HEK293 (cell line): ENCODE measurements around the gene GNG3.
A peak's percentile ranks its signal among the peaks of the same experiment; 100 is the strongest.

Experiments used
- CTCF ChIA-PET: fragments of 350-600 bp; formaldehyde crosslinking; extraction: SDS; loops from one replicate; lab custom pipeline; 2021; ENCODE audit warnings: antibody characterized with exemption; lab: Yijun Ruan, JAX
- POLR2A ChIA-PET: fragments of 300-600 bp; formaldehyde crosslinking; extraction: SDS; loops from one replicate; lab custom pipeline; 2020; ENCODE audit warnings: antibody characterized with exemption, inconsistent platforms; lab: Yijun Ruan, JAX
- H3K27ac ChIP-seq: fragments of 200-500 bp; sonication (Bioruptor generic); 2 replicates; pipeline ENCODE4 v1.5.1; 2014; ENCODE audit warnings: low read depth, low read length, control low read depth, inconsistent platforms; ENCODE audit errors: extremely low read depth
- H3K36me3 ChIP-seq, 2 experiments: fragments of 200-500 bp in 1 of 2; sonication (Bioruptor generic) in 1 of 2; 1 replicate in 1 of 2; 2 replicates in 1 of 2; pipeline ENCODE4 v1.5.1; 2014 to 2017; ENCODE audit warnings: inconsistent platforms in 2 of 2, low read length in 2 of 2; ENCODE audit not compliant: control insufficient read depth in 2 of 2, insufficient read depth in 1 of 2
- H3K4me1 ChIP-seq: fragments of 200-500 bp; sonication (Bioruptor generic); 2 replicates; pipeline ENCODE4 v1.5.1; 2014; ENCODE audit warnings: mild to moderate bottlenecking, low read length, inconsistent platforms; ENCODE audit not compliant: control insufficient read depth, insufficient read depth
- H3K4me3 ChIP-seq: 2 replicates; pipeline ENCODE4 v1.5.1; 2011; ENCODE audit warnings: low read depth, mild to moderate bottlenecking, control low read depth, low read length, moderate library complexity
- H3K9me3 ChIP-seq: fragments of 200-500 bp; sonication (Bioruptor generic); 2 replicates; pipeline ENCODE4 v1.5.1; 2014; ENCODE audit warnings: low read depth, low read length, inconsistent platforms; ENCODE audit not compliant: control insufficient read depth, insufficient read depth
- BCL11B ChIP-seq: fragments of 450-650 bp; formaldehyde crosslinking; IDR thresholded peaks from 2 replicates; pipeline ENCODE4 v1.5.1; 2016; ENCODE audit warnings: low read depth, missing biosample characterization, missing genetic modification characterization
- MYNN ChIP-seq: fragments of 450-650 bp; formaldehyde crosslinking; IDR thresholded peaks from 2 replicates; pipeline ENCODE4 v1.5.1; 2016; ENCODE audit warnings: missing biosample characterization, missing genetic modification characterization, borderline replicate concordance
- PRDM1 ChIP-seq: fragments of 450-650 bp; formaldehyde crosslinking; IDR thresholded peaks from 2 replicates; pipeline ENCODE4; 2016; ENCODE audit warnings: missing biosample characterization, missing genetic modification characterization
- REPIN1 ChIP-seq: fragments of 450-650 bp; formaldehyde crosslinking; IDR thresholded peaks from 2 replicates; pipeline ENCODE4 v1.5.1; 2017; ENCODE audit warnings: missing biosample characterization, missing genetic modification characterization, low read depth
- SP2 ChIP-seq: fragments of 450-650 bp; formaldehyde crosslinking; IDR thresholded peaks from 2 replicates; pipeline ENCODE4 v1.5.1; 2016; ENCODE audit warnings: missing biosample characterization, missing genetic modification characterization
- ZBTB21 ChIP-seq: fragments of 450-650 bp; formaldehyde crosslinking; IDR thresholded peaks from 2 replicates; pipeline ENCODE4 v1.5.1; 2017; ENCODE audit warnings: missing biosample characterization, missing genetic modification characterization
- ZBTB8A ChIP-seq: fragments of 450-650 bp; formaldehyde crosslinking; IDR thresholded peaks from 2 replicates; pipeline ENCODE4 v1.5.1; 2016; ENCODE audit warnings: missing biosample characterization, missing genetic modification characterization
- ZFP41 ChIP-seq: fragments of 450-650 bp; formaldehyde crosslinking; IDR thresholded peaks from 2 replicates; pipeline ENCODE4 v1.5.1; 2016; ENCODE audit warnings: missing biosample characterization, missing genetic modification characterization, borderline replicate concordance
- ZNF112 ChIP-seq: fragments of 450-650 bp; formaldehyde crosslinking; IDR thresholded peaks from 2 replicates; pipeline ENCODE4 v1.5.0; 2017; ENCODE audit warnings: missing biosample characterization, missing genetic modification characterization
- ZNF133 ChIP-seq: fragments of 450-650 bp; formaldehyde crosslinking; IDR thresholded peaks from 2 replicates; pipeline ENCODE4 v1.5.1; 2016; ENCODE audit warnings: missing biosample characterization, missing genetic modification characterization
- ZNF157 ChIP-seq: fragments of 450-650 bp; formaldehyde crosslinking; IDR thresholded peaks from 2 replicates; pipeline ENCODE4 v1.5.1; 2016; ENCODE audit warnings: missing biosample characterization, missing genetic modification characterization
- ZNF175 ChIP-seq: fragments of 450-650 bp; formaldehyde crosslinking; IDR thresholded peaks from 2 replicates; pipeline ENCODE4 v1.5.1; 2016; ENCODE audit warnings: missing biosample characterization, missing genetic modification characterization
- ZNF2 ChIP-seq: fragments of 450-650 bp; formaldehyde crosslinking; IDR thresholded peaks from 2 replicates; pipeline ENCODE4 v1.5.1; 2016; ENCODE audit warnings: missing biosample characterization, missing genetic modification characterization
- ZNF473 ChIP-seq: fragments of 450-650 bp; formaldehyde crosslinking; IDR thresholded peaks from 2 replicates; pipeline ENCODE4 v1.5.1; 2017; ENCODE audit warnings: missing biosample characterization, missing genetic modification characterization
- ZNF544 ChIP-seq: fragments of 450-650 bp; formaldehyde crosslinking; IDR thresholded peaks from 2 replicates; pipeline ENCODE4 v1.5.0; 2017; ENCODE audit warnings: missing biosample characterization, missing genetic modification characterization
- ZNF837 ChIP-seq: fragments of 450-650 bp; formaldehyde crosslinking; IDR thresholded peaks from 2 replicates; pipeline ENCODE4 v1.5.1; 2016; ENCODE audit warnings: missing biosample characterization, missing genetic modification characterization
- TF ChIP-seq, protein P1 (sequence below): fragments of 450-650 bp; formaldehyde crosslinking; IDR thresholded peaks from 2 replicates; pipeline ENCODE4 v1.5.1; 2016; ENCODE audit warnings: missing biosample characterization, missing genetic modification characterization
- TF ChIP-seq, protein P2 (sequence below): fragments of 450-650 bp; formaldehyde crosslinking; IDR thresholded peaks from 2 replicates; pipeline ENCODE4 v1.5.1; 2016; ENCODE audit warnings: missing biosample characterization, missing genetic modification characterization

GNG3 gene

DNA sequence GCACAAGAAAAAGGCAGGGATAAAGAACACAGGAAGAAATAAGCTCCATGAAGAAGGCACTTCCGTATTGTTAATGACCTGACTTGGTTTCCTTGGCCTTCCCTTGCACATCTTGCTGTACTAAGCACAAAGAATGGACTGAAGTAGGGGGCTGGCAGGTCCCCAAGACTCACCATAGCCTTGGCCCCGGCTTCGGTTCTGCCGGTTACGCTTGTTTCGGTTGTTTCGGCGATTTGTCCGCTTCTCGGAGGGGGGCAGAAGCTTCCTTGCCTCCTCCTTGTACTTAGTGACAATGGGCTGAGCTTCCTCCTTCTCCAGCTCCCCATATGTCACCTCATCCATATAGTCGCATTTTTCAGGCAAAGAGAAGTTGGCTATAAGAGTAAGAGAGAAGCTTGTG is 9.3 kb downstream of the GNG3 start (continued):
- TF ChIP-seq ZFP41 (tag by site-specific recombination) (no peak), ZNF2 (no peak), ZNF175 (tag by site-specific recombination) (no peak), ZNF112 (tag by site-specific recombination) (no peak), ZBTB8A (tag by site-specific recombination) (no peak), ZNF133 (tag by site-specific recombination) (no peak), ZNF473 (tag by site-specific recombination) (no peak), SP2 (tag by site-specific recombination) (no peak), BCL11B (tag by site-specific recombination) (no peak), ZBTB21 (no peak), REPIN1 (no peak)

DNA sequence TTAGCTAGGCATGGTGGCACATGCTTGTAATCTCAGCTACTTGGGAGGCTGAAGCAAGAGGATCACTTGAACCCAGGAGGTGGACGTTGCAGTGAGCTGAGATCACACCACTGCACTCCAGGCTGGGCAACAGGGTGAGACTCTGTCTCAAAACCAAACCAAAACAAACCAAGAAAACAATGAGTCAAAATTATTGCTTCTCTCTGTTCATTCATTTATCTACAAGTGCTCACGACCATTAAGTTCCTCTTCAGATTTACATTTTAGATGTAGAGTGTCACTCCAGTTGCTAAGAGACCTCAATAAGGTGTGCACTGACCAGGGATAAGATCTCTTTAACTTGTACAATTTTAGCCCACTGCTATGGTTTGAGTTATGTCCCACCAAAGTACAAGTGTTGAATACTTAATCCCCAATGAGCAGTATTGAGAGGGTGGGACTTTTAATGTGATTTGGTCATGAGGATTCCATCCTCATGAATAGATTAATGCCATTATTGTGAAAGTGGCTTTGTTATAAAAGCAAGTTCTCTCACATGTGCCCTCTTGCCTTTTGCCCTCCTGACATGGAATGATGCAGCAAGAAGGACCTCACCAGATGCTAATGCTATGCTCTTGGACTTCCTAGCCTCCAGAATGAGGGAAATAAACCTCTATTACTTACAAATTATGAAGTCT is 12.0 kb downstream of the GNG3 start:
- H3K4me1 ChIP-seq: no peaks in the 10 kb centered on the region
- ChIA-PET CTCF (no interaction called here), POLR2A (interaction anchor here (1.9 to 2.8 kb wide), 3 partner anchors 8 to 34 kb away, joined by 4 to 16 read pairs (median 5); partner anchors contain the start of genes HNRNPUL2 and ZBTB3)
- peaks cover 45 to 98% of the 10 kb centered on the region in 2 experiments for H3K36me3 ChIP-seq
- no peaks in the 10 kb centered on the region for H3K9me3 ChIP-seq
- H3K4me3 ChIP-seq: no peak overlapping the region
- H3K27ac ChIP-seq: no peak overlapping the region
- TF ChIP-seq ZNF544 (tag by site-specific recombination) (no peak), MYNN (tag by site-specific recombination) (peak; percentile 74)

DNA sequence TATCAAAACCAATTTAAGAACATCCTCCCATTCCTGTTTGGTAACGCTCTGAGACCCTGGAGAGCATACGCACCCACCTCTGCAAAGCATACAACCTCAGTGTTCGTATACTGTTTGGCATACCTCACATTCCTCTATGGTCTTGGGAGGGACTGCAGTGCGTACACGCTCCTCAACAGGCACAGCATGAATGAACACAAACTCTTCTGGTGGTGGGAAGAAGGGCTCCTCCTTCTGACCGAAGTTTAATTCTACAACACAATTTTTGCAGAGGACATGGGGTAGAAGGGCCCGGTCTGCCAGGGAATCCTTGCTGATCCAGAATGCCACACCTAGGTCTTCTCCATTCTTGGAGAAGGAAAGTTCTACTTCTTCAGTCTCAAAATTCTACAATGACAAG is 14.5 kb downstream of the GNG3 start:
- no peak overlapping the region for H3K27ac ChIP-seq
- H3K9me3 ChIP-seq: no peaks in the 10 kb centered on the region
- no peaks in the 10 kb centered on the region for H3K4me1 ChIP-seq
- ChIA-PET CTCF (interaction anchor here (0.6 kb wide), 1 partner anchor 14 kb away, joined by 4 read pairs; no protein-coding TSS in a partner anchor), POLR2A (no interaction called here)
- peaks cover 38 to 90% of the 10 kb centered on the region in 2 experiments for H3K36me3 ChIP-seq
- H3K4me3 ChIP-seq: no peak overlapping the region
- TF ChIP-seq ZNF157 (tag by site-specific recombination): peak; percentile 95
- no peak for TF ChIP-seq ZNF837 (tag by site-specific recombination)
- TF ChIP-seq, protein P1, sequence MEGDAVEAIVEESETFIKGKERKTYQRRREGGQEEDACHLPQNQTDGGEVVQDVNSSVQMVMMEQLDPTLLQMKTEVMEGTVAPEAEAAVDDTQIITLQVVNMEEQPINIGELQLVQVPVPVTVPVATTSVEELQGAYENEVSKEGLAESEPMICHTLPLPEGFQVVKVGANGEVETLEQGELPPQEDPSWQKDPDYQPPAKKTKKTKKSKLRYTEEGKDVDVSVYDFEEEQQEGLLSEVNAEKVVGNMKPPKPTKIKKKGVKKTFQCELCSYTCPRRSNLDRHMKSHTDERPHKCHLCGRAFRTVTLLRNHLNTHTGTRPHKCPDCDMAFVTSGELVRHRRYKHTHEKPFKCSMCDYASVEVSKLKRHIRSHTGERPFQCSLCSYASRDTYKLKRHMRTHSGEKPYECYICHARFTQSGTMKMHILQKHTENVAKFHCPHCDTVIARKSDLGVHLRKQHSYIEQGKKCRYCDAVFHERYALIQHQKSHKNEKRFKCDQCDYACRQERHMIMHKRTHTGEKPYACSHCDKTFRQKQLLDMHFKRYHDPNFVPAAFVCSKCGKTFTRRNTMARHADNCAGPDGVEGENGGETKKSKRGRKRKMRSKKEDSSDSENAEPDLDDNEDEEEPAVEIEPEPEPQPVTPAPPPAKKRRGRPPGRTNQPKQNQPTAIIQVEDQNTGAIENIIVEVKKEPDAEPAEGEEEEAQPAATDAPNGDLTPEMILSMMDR (tag by site-specific recombination): 0 out of 2 replicates have a peak, but pooled peaks have one; percentile 8
- no peak for TF ChIP-seq ZNF473 (tag by site-specific recombination)

DNA sequence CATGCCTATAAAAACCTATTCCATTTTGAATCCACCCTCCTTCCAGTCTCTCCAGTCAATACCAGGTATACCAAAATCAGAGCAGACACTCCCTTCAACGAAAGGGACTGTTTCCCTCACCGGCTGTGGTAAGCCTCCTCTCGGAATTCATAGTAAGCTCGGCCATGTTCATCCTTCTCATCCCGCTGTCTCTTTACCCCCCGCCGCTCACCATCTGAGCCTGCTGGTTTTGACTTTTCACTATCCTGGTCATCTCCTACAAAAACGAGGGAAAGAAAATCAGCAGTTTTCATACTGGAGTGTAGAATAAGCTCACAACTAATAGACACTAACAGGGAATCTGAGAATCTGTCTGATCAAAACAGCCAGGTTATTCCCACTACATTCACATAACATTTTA is 16.7 kb downstream of the GNG3 start:
- H3K36me3 ChIP-seq: peaks cover 21 to 70% of the 10 kb centered on the region in 2 experiments; a peak in 2 of 3 replicates
- CTCF ChIA-PET: interaction anchor here (0.6 to 1.6 kb wide), 7 partner anchors 18 to 991 kb away, joined by 3 to 6 read pairs (median 4); no protein-coding TSS in a partner anchor
- peak; percentile 38; the same call in 1 of the 2 replicates for TF ChIP-seq PRDM1 (tag by site-specific recombination)
- TF ChIP-seq, protein P2, sequence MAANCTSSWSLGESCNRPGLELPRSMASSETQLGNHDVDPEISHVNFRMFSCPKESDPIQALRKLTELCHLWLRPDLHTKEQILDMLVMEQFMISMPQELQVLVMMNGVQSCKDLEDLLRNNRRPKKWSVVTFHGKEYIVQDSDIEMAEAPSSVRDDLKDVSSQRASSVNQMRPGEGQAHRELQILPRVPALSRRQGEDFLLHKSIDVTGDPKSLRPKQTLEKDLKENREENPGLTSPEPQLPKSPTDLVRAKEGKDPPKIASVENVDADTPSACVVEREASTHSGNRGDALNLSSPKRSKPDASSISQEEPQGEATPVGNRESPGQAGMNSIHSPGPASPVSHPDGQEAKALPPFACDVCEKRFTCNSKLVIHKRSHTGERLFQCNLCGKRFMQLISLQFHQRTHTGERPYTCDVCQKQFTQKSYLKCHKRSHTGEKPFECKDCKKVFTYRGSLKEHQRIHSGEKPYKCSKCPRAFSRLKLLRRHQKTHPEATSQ: no peak

More for the DNA sequence above, 16.7 kb downstream of the GNG3 start:
- Histone ChIP-seq H3K27ac (no peak overlapping the region; the same call in 1 of the 2 replicates), H3K4me3 (peak overlapping the region; percentile 93), H3K4me1 (no peaks in the 10 kb centered on the region), H3K9me3 (no peaks in the 10 kb centered on the region)
- POLR2A ChIA-PET: interaction anchor here (1.1 to 10.0 kb wide), 7 partner anchors 15 to 133 kb away, joined by 3 to 137 read pairs (median 5); partner anchors contain the start of genes BSCL2, GNG3, POLR2G and TUT1
